Mesenchymal stem cell (in vitro differentiated cells and primary cell): ENCODE measurements around the gene IRX5.
A peak's percentile ranks its signal among the peaks of the same experiment; 100 is the strongest.

Experiments
- DNase-seq: peaks from one replicate; pipeline ENCODE4 v3.0.0-alpha.2; 2013
- H2AFZ ChIP-seq: one replicate; pipeline ENCODE4 v1.6.1; 2013; ENCODE audit warnings: low read depth, mild to moderate bottlenecking, control low read depth, inconsistent platforms, low read length, moderate library complexity
- H2AK5ac ChIP-seq: 2 replicates; pipeline ENCODE4 v1.6.1; 2013; ENCODE audit warnings: low read length, moderate library complexity, mild to moderate bottlenecking, inconsistent platforms; ENCODE audit not compliant: severe bottlenecking
- H2BK120ac ChIP-seq: one replicate; pipeline ENCODE4 v1.6.1; 2013; ENCODE audit warnings: low read depth, mild to moderate bottlenecking, inconsistent platforms, low read length, moderate library complexity
- H2BK12ac ChIP-seq, 2 experiments: one replicate each; pipeline ENCODE4 v1.6.1; 2013; ENCODE audit warnings: inconsistent platforms in 2 of 2, low read length in 2 of 2, mild to moderate bottlenecking in 2 of 2, moderate library complexity in 2 of 2, control low read depth in 1 of 2
- H2BK15ac ChIP-seq: one replicate; pipeline ENCODE4 v1.6.1; 2013; ENCODE audit warnings: mild to moderate bottlenecking, low read depth, inconsistent platforms; ENCODE audit not compliant: poor library complexity, severe bottlenecking
- H2BK5ac ChIP-seq: 2 replicates; pipeline ENCODE4 v1.6.1; 2013; ENCODE audit warnings: low read depth, mild to moderate bottlenecking, low read length, control low read depth, inconsistent platforms; ENCODE audit not compliant: poor library complexity, severe bottlenecking
- H3K14ac ChIP-seq, 2 experiments: one replicate each; pipeline ENCODE4 v1.6.1; 2013; ENCODE audit warnings: inconsistent platforms in 2 of 2, low read length in 2 of 2, control low read depth in 1 of 2, mild to moderate bottlenecking in 1 of 2, moderate library complexity in 1 of 2
- H3K18ac ChIP-seq, 2 experiments: one replicate each; pipeline ENCODE4 v1.6.1; 2013; ENCODE audit warnings: inconsistent platforms in 2 of 2, low read length in 2 of 2, control low read depth in 1 of 2, low read depth in 1 of 2, mild to moderate bottlenecking in 1 of 2
- H3K23ac ChIP-seq, 2 experiments: one replicate each; pipeline ENCODE4 v1.6.1; 2013; ENCODE audit warnings: inconsistent platforms in 2 of 2, low read length in 2 of 2, mild to moderate bottlenecking in 2 of 2, moderate library complexity in 2 of 2, control low read depth in 1 of 2
- H3K27ac ChIP-seq: 2 replicates; pipeline ENCODE4 v1.5.1; 2013; ENCODE audit warnings: mild to moderate bottlenecking, moderate library complexity, low read length, control low read depth, inconsistent platforms; ENCODE audit not compliant: poor library complexity, severe bottlenecking
- H3K27me3 ChIP-seq, 2 experiments: 2 replicates each; pipeline versions ENCODE4 v1.6.1 to v1.7.0; 2013; ENCODE audit warnings: low read length in 2 of 2, mild to moderate bottlenecking in 2 of 2, moderate library complexity in 2 of 2, control low read depth in 1 of 2, inconsistent platforms in 1 of 2; ENCODE audit not compliant: control insufficient read depth in 1 of 2, insufficient read depth in 1 of 2
- H3K36me3 ChIP-seq, 2 experiments: 2 replicates each; pipeline versions ENCODE4 v1.6.1 to v1.7.0; 2013; ENCODE audit warnings: low read length in 2 of 2, control low read depth in 1 of 2, inconsistent platforms in 1 of 2, low read depth in 1 of 2, mild to moderate bottlenecking in 1 of 2; ENCODE audit not compliant: insufficient read depth in 2 of 2, control insufficient read depth in 1 of 2
- H3K4ac ChIP-seq, 2 experiments: one replicate each; pipeline ENCODE4 v1.6.1; 2013; ENCODE audit warnings: inconsistent platforms in 2 of 2, low read length in 2 of 2, mild to moderate bottlenecking in 2 of 2, moderate library complexity in 2 of 2, control low read depth in 1 of 2, low read depth in 1 of 2
- H3K4me1 ChIP-seq: 2 replicates; pipeline ENCODE4 v1.6.1; 2013; ENCODE audit warnings: low read depth, low read length, control low read depth; ENCODE audit not compliant: control insufficient read depth, insufficient read depth
- H3K4me2 ChIP-seq: 2 replicates; pipeline ENCODE4 v1.6.1; 2013; ENCODE audit warnings: low read length, mild to moderate bottlenecking, inconsistent platforms; ENCODE audit not compliant: poor library complexity, severe bottlenecking
- H3K4me3 ChIP-seq, 2 experiments: 2 replicates each; pipeline versions ENCODE4 v1.5.1 to v1.7.0; 2013; ENCODE audit warnings: low read length in 2 of 2, mild to moderate bottlenecking in 2 of 2, control low read depth in 1 of 2, low read depth in 1 of 2; ENCODE audit not compliant: insufficient read depth in 1 of 2
- H3K79me1 ChIP-seq: replicated peaks from 2 replicates; pipeline ENCODE4 v1.6.1; 2013; ENCODE audit warnings: mild to moderate bottlenecking, control low read depth, low read length, inconsistent platforms; ENCODE audit not compliant: poor library complexity, severe bottlenecking
- H3K9ac ChIP-seq: 2 replicates; pipeline ENCODE4 v1.7.0; 2013; ENCODE audit warnings: mild to moderate bottlenecking, low read length, moderate library complexity
- H3K9me3 ChIP-seq: 2 replicates; pipeline ENCODE4 v1.7.0; 2013; ENCODE audit warnings: mild to moderate bottlenecking, low read length; ENCODE audit not compliant: control insufficient read depth
- H4K8ac ChIP-seq: one replicate; pipeline ENCODE4 v1.6.1; 2013; ENCODE audit warnings: inconsistent platforms, mild to moderate bottlenecking, low read length, moderate library complexity
- H4K91ac ChIP-seq: one replicate; pipeline ENCODE4 v1.6.1; 2013; ENCODE audit warnings: mild to moderate bottlenecking, low read length, inconsistent platforms
- WGBS: methylation state at CpG from one replicate; pipeline ENCODE4 v1.1.7; 2013; ENCODE audit warnings: mixed read lengths; 5-methylcytosine and 5-hydroxymethylcytosine counted together

The IRX5 gene

DNA sequence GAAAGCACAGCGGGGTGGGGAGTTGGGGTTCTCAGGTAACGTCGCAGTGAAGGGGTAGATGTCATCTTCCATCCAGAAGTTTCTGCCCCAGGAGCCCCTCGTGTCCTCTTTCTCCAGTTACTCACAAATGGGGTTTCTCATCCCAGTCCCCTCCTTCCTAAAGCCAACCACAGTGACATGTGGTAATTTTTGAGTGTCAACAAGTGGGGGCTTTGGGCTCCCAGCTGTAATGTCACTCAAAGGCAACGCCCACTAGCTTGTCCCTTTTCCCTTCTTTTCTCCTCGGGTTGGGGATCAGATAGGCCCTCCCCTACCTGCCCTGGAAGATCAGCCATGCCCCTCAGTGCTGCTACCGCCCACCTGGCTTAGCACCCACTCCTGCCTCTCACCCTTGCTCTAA, 14.4 kb downstream of the IRX5 start:
- no peak overlapping the region for H2BK5ac ChIP-seq
- no peaks in the 10 kb centered on the region for H3K4me1 ChIP-seq
- H2AFZ ChIP-seq, result no peak overlapping the region
- no peak overlapping the region for H3K9ac ChIP-seq
- no peak overlapping the region for H2BK120ac ChIP-seq
- no peak overlapping the region for H4K8ac ChIP-seq
- no peak for DNase-seq
- H3K27me3 ChIP-seq, result peaks cover 0 to 36% of the 10 kb centered on the region in 2 experiments
- no peak overlapping the region for H3K4me2 ChIP-seq
- H3K79me1 ChIP-seq, result no peaks in the 10 kb centered on the region
- no peak overlapping the region for H3K4ac ChIP-seq
- H3K4me3 ChIP-seq, result no peak overlapping the region
- 47% methylated on average over 3 of the region's 7 CpGs for WGBS
- H3K23ac ChIP-seq, result no peak overlapping the region
- peaks cover 5% of the 10 kb centered on the region for H3K9me3 ChIP-seq
- H2AK5ac ChIP-seq, result no peak overlapping the region
- no peaks in the 10 kb centered on the region for H3K36me3 ChIP-seq
- no peak overlapping the region for H3K27ac ChIP-seq
- H3K14ac ChIP-seq, result no peak overlapping the region
- H4K91ac ChIP-seq, result no peak overlapping the region
- H3K18ac ChIP-seq, result no peak overlapping the region
- no peak overlapping the region for H2BK15ac ChIP-seq
- H2BK12ac ChIP-seq, result no peak overlapping the region

DNA sequence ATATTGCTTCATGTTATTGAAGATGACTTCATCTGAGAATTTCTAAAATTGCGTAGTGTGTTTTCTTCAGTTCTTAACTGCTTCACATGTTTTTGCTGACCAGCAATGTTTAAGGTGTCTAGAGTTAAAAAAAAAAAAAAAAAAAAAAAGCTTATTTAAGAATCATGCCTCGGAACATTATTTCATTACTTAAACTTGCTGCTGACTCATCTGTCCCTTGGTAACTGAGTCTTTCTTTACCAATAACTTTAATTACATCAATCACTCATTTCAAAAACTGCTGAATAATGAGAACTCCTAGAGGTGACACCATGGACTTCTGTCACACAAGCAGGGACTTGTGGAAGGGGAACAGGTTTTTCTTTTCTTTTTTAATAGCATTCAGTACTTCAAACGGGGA, 16.2 kb downstream of the IRX5 start:
- Histone ChIP-seq H2BK15ac (no peak overlapping the region), H3K4me1 (no peaks in the 10 kb centered on the region), H3K27me3 (peaks cover 0 to 37% of the 10 kb centered on the region in 2 experiments), H4K8ac (no peak overlapping the region), H2AFZ (no peak overlapping the region), H3K9me3 (peaks cover 5% of the 10 kb centered on the region), H2BK5ac (no peak overlapping the region), H3K79me1 (no peaks in the 10 kb centered on the region), H3K4ac (no peak overlapping the region), H3K9ac (peak overlapping the region; percentile 26), H4K91ac (no peak overlapping the region), H3K18ac (no peak overlapping the region), H2BK12ac (no peak overlapping the region), H3K4me3 (no peak overlapping the region), H3K27ac (no peak overlapping the region), H3K14ac (no peak overlapping the region), H2BK120ac (no peak overlapping the region), H3K4me2 (no peak overlapping the region), H3K23ac (no peak overlapping the region), H3K36me3 (no peaks in the 10 kb centered on the region), H2AK5ac (no peak overlapping the region)
- WGBS, result 94% methylated on average over 2 of the region's 3 CpGs
- no peak for DNase-seq

DNA sequence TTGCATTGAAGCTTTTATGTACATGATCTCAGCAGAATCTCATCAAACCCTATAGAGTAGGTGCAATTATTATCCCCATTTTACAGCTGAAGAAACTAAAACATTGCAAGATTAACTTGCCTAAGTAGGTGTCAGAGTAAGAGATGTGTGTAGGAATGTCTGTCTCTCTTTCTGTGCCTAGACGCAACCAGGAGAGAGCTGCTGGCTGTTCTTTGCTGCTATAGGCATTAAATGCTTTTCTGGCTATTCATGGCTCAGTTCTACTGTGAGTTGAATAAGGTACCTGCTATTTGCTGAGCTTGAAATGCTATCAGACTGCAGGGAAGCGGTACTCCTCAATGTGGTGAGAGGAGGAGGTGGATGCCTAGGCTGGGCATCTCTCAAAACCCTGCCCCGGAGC, 17.0 kb downstream of the IRX5 start:
- Histone ChIP-seq H3K9ac (peak overlapping the region; percentile 26), H3K4me1 (no peaks in the 10 kb centered on the region), H2AK5ac (no peak overlapping the region), H3K27ac (no peak overlapping the region), H3K4me3 (no peak overlapping the region), H3K4me2 (no peak overlapping the region), H2BK5ac (no peak overlapping the region), H3K4ac (no peak overlapping the region), H3K14ac (no peak overlapping the region), H3K18ac (no peak overlapping the region), H3K36me3 (no peaks in the 10 kb centered on the region), H2AFZ (no peak overlapping the region), H3K9me3 (peaks cover 5% of the 10 kb centered on the region), H2BK12ac (no peak overlapping the region), H3K79me1 (no peaks in the 10 kb centered on the region), H4K91ac (no peak overlapping the region), H2BK120ac (no peak overlapping the region), H3K23ac (no peak overlapping the region), H3K27me3 (peaks cover 0 to 37% of the 10 kb centered on the region in 2 experiments), H2BK15ac (no peak overlapping the region), H4K8ac (no peak overlapping the region)
- DNase-seq, result no peak
- 92% methylated on average over 3 of the region's 3 CpGs for WGBS

DNA sequence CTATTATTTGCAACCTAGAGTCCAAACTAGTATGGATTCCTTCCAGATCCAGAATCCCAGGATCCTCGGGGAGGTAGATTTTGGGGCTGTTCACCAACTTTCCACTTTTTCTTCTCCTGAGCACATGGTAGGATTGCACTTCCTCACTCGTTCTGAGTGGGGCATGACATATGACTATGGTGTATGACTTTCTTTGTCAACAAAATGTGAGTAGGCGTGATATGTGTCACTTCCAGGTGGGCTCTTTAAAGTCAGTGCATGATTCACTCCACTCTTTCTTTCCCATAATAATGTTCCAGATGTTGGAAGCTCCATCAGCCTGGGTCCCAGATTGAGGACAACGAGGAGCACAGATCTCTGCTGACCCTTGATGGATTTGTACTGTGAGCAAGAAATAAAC, 21.5 kb downstream of the IRX5 start:
- Histone ChIP-seq H3K14ac (no peak overlapping the region), H2BK15ac (no peak overlapping the region), H4K91ac (no peak overlapping the region), H3K4me1 (no peaks in the 10 kb centered on the region), H3K18ac (no peak overlapping the region), H3K9ac (no peak overlapping the region), H2BK12ac (no peak overlapping the region), H2BK120ac (no peak overlapping the region), H3K23ac (no peak overlapping the region), H3K79me1 (no peaks in the 10 kb centered on the region), H3K4ac (no peak overlapping the region), H2AK5ac (no peak overlapping the region), H3K27ac (no peak overlapping the region), H3K9me3 (peaks cover 5% of the 10 kb centered on the region), H3K4me3 (no peak overlapping the region), H2BK5ac (no peak overlapping the region), H3K27me3 (peaks cover 0 to 28% of the 10 kb centered on the region in 2 experiments), H4K8ac (no peak overlapping the region), H3K4me2 (no peak overlapping the region), H3K36me3 (no peaks in the 10 kb centered on the region), H2AFZ (no peak overlapping the region)
- DNase-seq, result no peak
- WGBS, result 80% methylated on average over 2 of the region's 4 CpGs
